BLaER1 treated with 17β-estradiol and CSF1 and Interleukin-3, amounts not matched to agents 10 nM and 100 nM (cell line): ENCODE data around the gene NDUFV1.
"Not testable (repeated sequence)": the region's sequence is repeated elsewhere in the genome, so short reads cannot be mapped to it uniquely, and the experiment has no call there.

Experiments
- H3K27ac ChIP-seq, 11 experiments: shearing (Covaris generic); formaldehyde crosslinking; 2 replicates each; pipeline ENCODE4 v1.8.1; 2022
- H3K27me3 ChIP-seq, 11 experiments: shearing (Covaris generic); formaldehyde crosslinking; 2 replicates each; pipeline ENCODE4 v1.8.1; 2022
- H3K36me3 ChIP-seq, 11 experiments: shearing (Covaris generic); formaldehyde crosslinking; 2 replicates each; pipeline ENCODE4 v1.8.1; 2022
- H3K4me1 ChIP-seq, 10 experiments: shearing (Covaris generic); formaldehyde crosslinking; 2 replicates each; pipeline ENCODE4 v1.8.1; 2022
- H3K4me2 ChIP-seq, 11 experiments: shearing (Covaris generic); formaldehyde crosslinking; 2 replicates each; pipeline ENCODE4 v1.8.1; 2022
- H3K4me3 ChIP-seq, 10 experiments: shearing (Covaris generic); formaldehyde crosslinking; 2 replicates each; pipeline ENCODE4 v1.8.1; 2022
- H3K9ac ChIP-seq, 11 experiments: shearing (Covaris generic); formaldehyde crosslinking; 2 replicates each; pipeline ENCODE4 v1.8.1; 2022
- H3K9me3 ChIP-seq, 11 experiments: shearing (Covaris generic); formaldehyde crosslinking; replicated peaks in 1 of 11; 2 replicates each; pipeline ENCODE4 v1.8.1; 2022
- H4K20me1 ChIP-seq, 11 experiments: shearing (Covaris generic); formaldehyde crosslinking; 2 replicates each; pipeline ENCODE4 v1.8.1; 2022
- Cebpa-rat ChIP-seq, 11 experiments: shearing (Covaris generic); IDR thresholded peaks; 2 replicates each; pipeline ENCODE4 v1.8.1; 2022

Gene NDUFV1

GRCh38 chr11:67584205-67584880 lies 22.4 kb upstream of the NDUFV1 start:
- Histone ChIP-seq H3K4me1 (peaks cover 78 to 86% (median 84%) of the 10 kb centered on the region in 10 experiments), H3K4me2 (peak overlapping the region; percentile 85 to 100 (median 99)), H3K36me3 (peaks cover 7 to 50% (median 45%) of the 10 kb centered on the region in 11 experiments; a peak in 20 of 22 replicates), H4K20me1 (peaks cover 14 to 52% (median 42%) of the 10 kb centered on the region in 11 experiments; a peak in 21 of 22 replicates), H3K9ac (peak overlapping the region; percentile 80 to 97 (median 92)), H3K27me3 (peaks cover 0 to 13% (median 8%) of the 10 kb centered on the region in 11 experiments; a peak in 11 of 22 replicates), H3K4me3 (peak overlapping the region; percentile 54 to 85 (median 76)), H3K27ac (peak overlapping the region; percentile 69 to 97 (median 94); a peak in 21 of 22 replicates), H3K9me3 (peaks cover 0 to 12% (median 0%) of the 10 kb centered on the region in 11 experiments; a peak in 2 of 22 replicates)
- no peak for TF ChIP-seq Cebpa-rat (IDR thresholded peaks at IDR 0.05)

DNA sequence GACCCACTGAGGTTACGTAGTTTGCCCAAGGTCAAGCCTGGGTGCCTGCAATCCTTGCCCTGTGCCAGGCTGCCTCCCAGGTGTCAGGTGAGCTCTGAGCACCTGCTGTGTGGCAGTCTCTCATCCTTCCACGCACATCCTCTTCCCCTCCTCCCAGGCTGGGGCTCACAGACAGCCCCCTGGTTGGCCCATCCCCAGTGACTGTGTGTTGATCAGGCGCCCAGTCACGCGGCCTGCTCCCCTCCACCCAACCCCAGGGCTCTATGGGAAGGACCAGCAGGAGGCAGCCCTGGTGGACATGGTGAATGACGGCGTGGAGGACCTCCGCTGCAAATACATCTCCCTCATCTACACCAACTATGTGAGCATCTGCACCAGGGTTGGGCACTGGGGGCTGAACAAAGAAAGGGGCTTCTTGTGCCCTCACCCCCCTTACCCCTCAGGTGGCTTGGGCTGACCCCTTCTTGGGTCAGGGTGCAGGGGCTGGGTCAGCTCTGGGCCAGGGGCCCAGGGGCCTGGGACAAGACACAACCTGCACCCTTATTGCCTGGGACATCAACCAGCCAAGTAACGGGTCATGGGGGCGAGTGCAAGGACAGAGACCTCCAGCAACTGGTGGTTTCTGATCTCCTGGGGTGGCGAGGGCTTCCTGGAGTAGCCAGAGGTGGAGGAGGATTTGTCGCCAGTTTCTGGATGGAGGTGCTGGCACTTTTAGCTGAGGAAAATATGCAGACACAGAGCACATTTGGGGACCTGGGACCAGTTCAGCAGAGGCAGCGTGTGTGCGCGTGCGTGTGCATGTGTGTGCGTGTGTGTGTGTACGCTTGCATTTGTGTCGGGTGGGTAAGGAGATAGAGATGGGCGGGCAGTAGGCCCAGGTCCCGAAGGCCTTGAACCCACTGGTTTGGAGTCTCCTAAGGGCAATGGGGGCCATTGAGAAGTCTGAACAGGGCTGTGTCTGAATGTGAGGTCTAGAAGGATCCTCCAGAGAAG lies 21.6 kb upstream of the NDUFV1 start:
- Histone ChIP-seq H3K9me3 (peaks cover 0 to 12% (median 0%) of the 10 kb centered on the region in 11 experiments; a peak in 2 of 22 replicates), H4K20me1 (peaks cover 14 to 52% (median 42%) of the 10 kb centered on the region in 11 experiments; a peak in 21 of 22 replicates), H3K27me3 (peaks cover 0 to 13% (median 8%) of the 10 kb centered on the region in 11 experiments; a peak in 11 of 22 replicates), H3K4me3 (peak overlapping the region; percentile 54 to 85 (median 76); a peak in 19 of 20 replicates), H3K9ac (peak overlapping the region; percentile 80 to 97 (median 92); a peak in 21 of 22 replicates), H3K36me3 (peaks cover 7 to 55% (median 48%) of the 10 kb centered on the region in 11 experiments; a peak in 20 of 22 replicates), H3K4me1 (peaks cover 69 to 78% (median 76%) of the 10 kb centered on the region in 10 experiments), H3K27ac (peak overlapping the region in 9 of 11 experiments; percentile 85 to 97 (median 94); a peak in 18 of 22 replicates), H3K4me2 (peak overlapping the region; percentile 85 to 100 (median 99))
- TF ChIP-seq Cebpa-rat (IDR thresholded peaks at IDR 0.05) = no peak

GRCh38 chr11:67585911-67586310 lies 20.8 kb upstream of the NDUFV1 start:
- H3K4me2 ChIP-seq = peak overlapping the region; percentile 85 to 100 (median 99)
- peaks cover 0 to 11% (median 8%) of the 10 kb centered on the region in 11 experiments; a peak in 11 of 22 replicates for H3K27me3 ChIP-seq
- peaks cover 7 to 55% (median 48%) of the 10 kb centered on the region in 11 experiments; a peak in 20 of 22 replicates for H3K36me3 ChIP-seq
- H4K20me1 ChIP-seq = peaks cover 14 to 52% (median 42%) of the 10 kb centered on the region in 11 experiments; a peak in 21 of 22 replicates
- H3K4me3 ChIP-seq = peak overlapping the region in 8 of 10 experiments; percentile 74 to 85 (median 79); a peak in 14 of 20 replicates
- TF ChIP-seq Cebpa-rat (IDR thresholded peaks at IDR 0.05) = no peak
- H3K9ac ChIP-seq = peak overlapping the region in 10 of 11 experiments; percentile 42 to 97 (median 93); a peak in 20 of 22 replicates
- peaks cover 0 to 12% (median 0%) of the 10 kb centered on the region in 11 experiments; a peak in 2 of 22 replicates for H3K9me3 ChIP-seq
- peak overlapping the region in 8 of 11 experiments; percentile 23 to 97 (median 82); a peak in 11 of 22 replicates for H3K27ac ChIP-seq
- H3K4me1 ChIP-seq = peaks cover 65 to 71% (median 70%) of the 10 kb centered on the region in 10 experiments

- Histone ChIP-seq H3K36me3 (peaks cover 7 to 55% (median 48%) of the 10 kb centered on the region in 11 experiments; a peak in 20 of 22 replicates), H4K20me1 (peaks cover 14 to 52% (median 42%) of the 10 kb centered on the region in 11 experiments; a peak in 21 of 22 replicates), H3K27me3 (peaks cover 0 to 4% (median under 1%) of the 10 kb centered on the region in 11 experiments; a peak in 7 of 22 replicates), H3K9me3 (peaks cover 0 to 12% (median 0%) of the 10 kb centered on the region in 11 experiments; a peak in 2 of 22 replicates), H3K4me3 (peak overlapping the region in 6 of 10 experiments; percentile 74 to 85 (median 76); a peak in 11 of 20 replicates), H3K4me1 (peaks cover 60 to 67% (median 64%) of the 10 kb centered on the region in 10 experiments), H3K9ac (peak overlapping the region in 10 of 11 experiments; percentile 42 to 97 (median 93); a peak in 18 of 22 replicates), H3K4me2 (peak overlapping the region; percentile 85 to 100 (median 99)), H3K27ac (peak overlapping the region in 9 of 11 experiments; percentile 6 to 97 (median 60); a peak in 14 of 22 replicates)
- no peak for TF ChIP-seq Cebpa-rat (IDR thresholded peaks at IDR 0.05)
These were observed 20.0 kb upstream of the NDUFV1 start for GRCh38 chr11:67586568-67587250.

GRCh38 chr11:67588136-67588503 lies 18.6 kb upstream of the NDUFV1 start:
- H3K4me2 ChIP-seq = peak overlapping the region; percentile 2 to 100 (median 89); a peak in 18 of 22 replicates
- TF ChIP-seq Cebpa-rat (IDR thresholded peaks at IDR 0.05) = no peak

GRCh38 chr11:67588899-67589415 lies 17.8 kb upstream of the NDUFV1 start:
- peaks cover 14 to 52% (median 42%) of the 10 kb centered on the region in 11 experiments; a peak in 21 of 22 replicates for H4K20me1 ChIP-seq
- H3K4me3 ChIP-seq, H3K27me3 ChIP-seq, H3K27ac ChIP-seq, H3K9ac ChIP-seq: not testable (repeated sequence)
- peak overlapping the region in 10 of 11 experiments; percentile 14 to 100 (median 87); a peak in 16 of 22 replicates for H3K4me2 ChIP-seq
- peaks cover 7 to 55% (median 48%) of the 10 kb centered on the region in 11 experiments; a peak in 20 of 22 replicates for H3K36me3 ChIP-seq
- peaks cover 46 to 54% (median 50%) of the 10 kb centered on the region in 10 experiments for H3K4me1 ChIP-seq
- peaks cover 0 to 12% (median 0%) of the 10 kb centered on the region in 11 experiments; a peak in 2 of 22 replicates for H3K9me3 ChIP-seq

More at GRCh38 chr11:67588136-67588503, 18.6 kb upstream of the NDUFV1 start:
- Histone ChIP-seq H3K27ac (peak overlapping the region in 6 of 11 experiments; percentile 59 to 95 (median 74); a peak in 7 of 22 replicates), H3K4me1 (peaks cover 46 to 53% (median 49%) of the 10 kb centered on the region in 10 experiments), H3K27me3 (no peaks in the 10 kb centered on the region), H3K4me3 (no peak overlapping the region), H3K9ac (peak overlapping the region in 1 of 11 experiments; percentile 37; a peak in 2 of 22 replicates), H4K20me1 (peaks cover 14 to 52% (median 42%) of the 10 kb centered on the region in 11 experiments; a peak in 21 of 22 replicates), H3K9me3 (peaks cover 0 to 12% (median 0%) of the 10 kb centered on the region in 11 experiments; a peak in 2 of 22 replicates), H3K36me3 (peaks cover 7 to 55% (median 48%) of the 10 kb centered on the region in 11 experiments; a peak in 20 of 22 replicates)
